MCF 10A (cell line): ENCODE measurements around the gene TSR1. TPM values are rescaled to one million over a fixed set of nuclear protein-coding genes. Genes with fewer than 3 reads are reported as not detected.

Experiments used
- BruUV-seq: library from RNA; stranded (reverse); fragments of 400-500 nt; replicated peaks from 2 replicates; lab custom pipeline; 2021; lab: Mats Ljungman, UMichigan
- CTCF ChIA-PET: fragments of 300-600 bp; sonication (Branson Sonifier 250); formaldehyde crosslinking; extraction: SDS; loops from one replicate; lab custom pipeline; 2021; ENCODE audit warnings: antibody characterized with exemption, inconsistent platforms; lab: Yijun Ruan, JAX
- POLR2A ChIA-PET: fragments of 300-600, 350-650 bp; sonication (Branson Sonifier 250); formaldehyde crosslinking; extraction: SDS; loops from one replicate; lab custom pipeline; 2020; ENCODE audit warnings: antibody characterized with exemption, inconsistent platforms; lab: Yijun Ruan, JAX
- DNase-seq: peaks from one replicate; pipeline ENCODE4 v3.0.0-alpha.2; 2018; ENCODE audit not compliant: unreplicated experiment
- H3K27ac Mint-ChIP-seq: one replicate; pipeline ENCODE4 v1.8.0; 2022; ENCODE audit warnings: mild to moderate bottlenecking, low read depth, mixed read lengths; ENCODE audit not compliant: unreplicated experiment
- H3K27me3 Mint-ChIP-seq: one replicate; pipeline ENCODE4 v1.8.0; 2022; ENCODE audit warnings: mixed read lengths; ENCODE audit not compliant: insufficient read depth, unreplicated experiment
- H3K36me3 Mint-ChIP-seq: one replicate; pipeline ENCODE4 v1.8.0; 2022; ENCODE audit warnings: mild to moderate bottlenecking, moderate library complexity, mixed read lengths; ENCODE audit not compliant: insufficient read depth, unreplicated experiment
- H3K4me1 Mint-ChIP-seq: one replicate; pipeline ENCODE4 v1.8.0; 2022; ENCODE audit warnings: mixed read lengths; ENCODE audit not compliant: insufficient read depth, unreplicated experiment
- H3K4me3 Mint-ChIP-seq: one replicate; pipeline ENCODE4 v1.8.0; 2022; ENCODE audit warnings: mild to moderate bottlenecking, moderate library complexity, mixed read lengths; ENCODE audit not compliant: unreplicated experiment
- H3K9me3 Mint-ChIP-seq: one replicate; pipeline ENCODE4 v1.8.0; 2022; ENCODE audit warnings: mixed read lengths; ENCODE audit not compliant: unreplicated experiment
- CTCF ChIP-seq: fragments of 200-600 bp; IDR thresholded peaks from one replicate; pipeline ENCODE4 v1.8.0; 2022; ENCODE audit warnings: antibody characterized with exemption, mild to moderate bottlenecking; ENCODE audit not compliant: unreplicated experiment
- intact Hi-C: fragments of 100-400 bp; cut with micrococcal nuclease; formaldehyde crosslinking; loops from 2 replicates; pipeline ENCODE4 v1.14.1; 2022
- total RNA-seq: library from RNA; stranded (reverse); gene quantifications from 2 replicates; pipeline ENCODE4 v1.2.3, GENCODE V29; 2022

TSR1 gene
- total RNA-seq, 1 experiment from 2014 or later = 61.5 TPM

- H3K4me1 Mint-ChIP-seq = peaks cover 8% of the 10 kb centered on the region
- no peak for TF ChIP-seq CTCF
- no peaks in the 10 kb centered on the region for H3K27me3 Mint-ChIP-seq
- ChIA-PET CTCF (interaction anchor here (0.6 to 1.3 kb wide), 4 partner anchors 33 to 280 kb away, joined by 3 to 6 read pairs (median 4); partner anchors contain the start of genes SMG6 and SRR), POLR2A (interaction anchor here (0.6 to 5.9 kb wide), 34 partner anchors 9 to 1382 kb away, joined by 3 to 111 read pairs (median 6); partner anchors contain the start of genes OVCA2, RPA1, SMG6 and SMYD4)
- H3K4me3 Mint-ChIP-seq = peak overlapping the region; percentile 96
- peak overlapping the region; percentile 94 for H3K27ac Mint-ChIP-seq
- peaks cover 18% of the 10 kb centered on the region for H3K36me3 Mint-ChIP-seq
- DNase-seq = no peak
- intact Hi-C loops = no loop called here
- no peaks in the 10 kb centered on the region for H3K9me3 Mint-ChIP-seq
- TSS peak; percentile 54 for BruUV-seq
Observed at GRCh38 chr17:2335726-2336214, 487 bp downstream of the TSR1 start.

GRCh38 chr17:2331303-2331702 is 5.0 kb downstream of the TSR1 start:
- no peaks in the 10 kb centered on the region for H3K27me3 Mint-ChIP-seq
- intact Hi-C loops = no loop called here
- no peak overlapping the region for H3K4me3 Mint-ChIP-seq
- peaks cover 5% of the 10 kb centered on the region for H3K36me3 Mint-ChIP-seq
- ChIA-PET POLR2A (interaction anchor here (0.7 to 2.3 kb wide), 5 partner anchors 16 to 50 kb away, joined by 3 to 12 read pairs (median 3); partner anchors contain the start of genes SMG6 and SRR), CTCF (interaction anchor here (1.4 kb wide), 1 partner anchor 13 kb away, joined by 5 read pairs; no protein-coding TSS in a partner anchor)
- no peaks in the 10 kb centered on the region for H3K9me3 Mint-ChIP-seq
- H3K4me1 Mint-ChIP-seq = peaks cover 8% of the 10 kb centered on the region
- DNase-seq = no peak
- no peak for TF ChIP-seq CTCF
- no TSS peak for BruUV-seq
- no peak overlapping the region for H3K27ac Mint-ChIP-seq

- Mint-ChIP-seq H3K9me3 (no peaks in the 10 kb centered on the region), H3K27me3 (no peaks in the 10 kb centered on the region), H3K27ac (no peak overlapping the region), H3K4me3 (no peak overlapping the region), H3K4me1 (no peaks in the 10 kb centered on the region), H3K36me3 (peaks cover 9% of the 10 kb centered on the region)
- no peak for TF ChIP-seq CTCF
- CTCF ChIA-PET = interaction anchor here (0.7 kb wide), 1 partner anchor 114 kb away, joined by 3 read pairs; no protein-coding TSS in a partner anchor
- BruUV-seq = TSS peak; percentile 53
- POLR2A ChIA-PET = interaction anchor here (1.0 to 2.6 kb wide), 3 partner anchors 12 to 20 kb away, joined by 3 to 14 read pairs (median 3); partner anchors contain the start of genes SMG6, SRR and TSR1
- DNase-seq = no peak
- intact Hi-C loops = no loop called here
Observed at GRCh38 chr17:2323629-2324314, 12.5 kb downstream of the TSR1 start.

GRCh38 chr17:2321399-2321798 is 14.9 kb downstream of the TSR1 start:
- Mint-ChIP-seq H3K27ac (no peak overlapping the region), H3K36me3 (peaks cover 9% of the 10 kb centered on the region), H3K27me3 (no peaks in the 10 kb centered on the region), H3K9me3 (no peaks in the 10 kb centered on the region), H3K4me1 (no peaks in the 10 kb centered on the region), H3K4me3 (no peak overlapping the region)
- POLR2A ChIA-PET = interaction anchor here (0.7 to 1.5 kb wide), 7 partner anchors 9 to 40 kb away, joined by 3 to 4 read pairs (median 3); partner anchors contain the start of genes SMG6, SRR and TSR1
- intact Hi-C loops = no loop called here
- no peak for TF ChIP-seq CTCF
- no TSS peak for BruUV-seq
- no peak for DNase-seq
- CTCF ChIA-PET = interaction anchor here (0.7 kb wide), 1 partner anchor 32 kb away, joined by 3 read pairs; no protein-coding TSS in a partner anchor
